Type B pancreatic cell (in vitro differentiated cells): ENCODE data around the gene KIAA0232. TPM values are rescaled to one million over a fixed set of nuclear protein-coding genes. Genes with fewer than 3 reads are reported as not detected.

Experiments used
- DNase-seq: peaks from one replicate; pipeline ENCODE4 v3.0.0; 2021; ENCODE audit warnings: mixed read lengths; ENCODE audit not compliant: unreplicated experiment; ENCODE audit errors: extremely low spot score
- H3K27ac Mint-ChIP-seq: 2 replicates; pipeline ENCODE4 v1.8.0; 2021; ENCODE audit warnings: mild to moderate bottlenecking, mixed read lengths
- H3K27me3 Mint-ChIP-seq: 2 replicates; pipeline ENCODE4 v1.8.0; 2021; ENCODE audit warnings: mixed read lengths
- H3K36me3 Mint-ChIP-seq: 2 replicates; pipeline ENCODE4 v1.8.0; 2021; ENCODE audit warnings: mixed read lengths
- H3K4me1 Mint-ChIP-seq: one replicate; pipeline ENCODE4 v1.8.0; 2021; ENCODE audit warnings: mixed read lengths; ENCODE audit not compliant: unreplicated experiment
- H3K4me3 Mint-ChIP-seq: 2 replicates; pipeline ENCODE4 v1.8.0; 2021; ENCODE audit warnings: mild to moderate bottlenecking, mixed read lengths
- H3K9me3 Mint-ChIP-seq: 2 replicates; pipeline ENCODE4 v1.8.0; 2021; ENCODE audit warnings: mixed read lengths
- total RNA-seq: library from RNA; stranded (reverse); gene quantifications from 2 replicates; pipeline ENCODE4 v1.2.1, GENCODE V29; 2021; ENCODE audit warnings: low replicate concordance
- TF ChIP-seq, protein P1 (sequence below): fragments of 200-600 bp; sonication (generic); conservative IDR thresholded peaks from 2 replicates; pipeline ENCODE4 v1.5.0; 2021; ENCODE audit warnings: antibody characterized with exemption, mild to moderate bottlenecking

KIAA0232 gene
- total RNA-seq, 1 donor from 2014 or later = 35.9 TPM

DNA sequence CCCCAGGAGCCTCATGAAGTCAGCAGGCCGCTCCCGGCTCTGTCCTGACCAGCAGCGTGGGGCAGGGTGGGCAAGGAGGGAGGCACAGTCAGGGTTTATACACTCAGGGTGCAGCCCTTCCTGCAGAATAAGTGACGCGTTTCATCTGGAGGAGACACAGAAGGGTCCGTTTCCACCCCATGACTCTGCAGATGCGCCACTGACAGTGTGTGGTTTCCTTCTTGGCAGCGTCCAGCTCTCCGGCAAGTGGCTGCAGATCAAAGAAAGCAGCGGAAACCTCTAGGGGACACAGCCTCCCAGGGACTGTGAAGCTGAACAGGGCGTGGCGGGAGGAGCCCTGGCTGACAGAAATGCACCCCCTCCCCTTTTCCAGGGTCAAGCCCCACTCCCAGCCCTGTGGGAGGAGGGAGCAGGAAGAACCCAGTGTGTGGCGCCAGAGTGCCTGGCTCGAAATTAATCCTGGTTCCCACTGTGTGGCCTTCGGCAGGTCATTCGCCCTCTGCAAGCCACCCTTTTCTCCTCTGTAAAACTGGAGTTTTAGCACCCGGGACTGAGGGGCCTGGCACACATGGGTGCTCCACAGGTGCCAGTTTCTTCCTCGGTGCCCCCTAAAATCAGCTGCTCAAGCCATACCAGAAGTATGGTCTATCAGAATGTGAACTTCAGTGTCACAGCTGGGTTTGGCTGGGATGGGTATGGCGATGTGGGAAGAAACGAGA, 109.8 kb downstream of the KIAA0232 start:
- no peak for DNase-seq
- H3K27ac Mint-ChIP-seq = peak overlapping the region; percentile 47

DNA sequence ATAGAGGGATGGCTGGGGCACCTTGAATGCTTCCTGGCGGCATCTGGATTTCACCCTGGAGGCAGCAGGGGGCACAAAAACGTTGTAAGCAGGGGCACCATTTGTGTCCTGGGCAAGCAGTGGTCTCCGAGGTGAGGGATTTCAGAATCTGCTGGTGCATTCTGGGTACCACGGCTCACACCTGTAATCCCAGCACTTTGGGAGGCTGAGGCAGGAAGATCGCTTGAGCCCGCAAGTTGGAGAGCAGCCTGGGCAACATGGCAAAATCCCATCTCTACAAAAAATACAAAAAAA, 110.3 kb downstream of the KIAA0232 start:
- TF ChIP-seq, protein P1, sequence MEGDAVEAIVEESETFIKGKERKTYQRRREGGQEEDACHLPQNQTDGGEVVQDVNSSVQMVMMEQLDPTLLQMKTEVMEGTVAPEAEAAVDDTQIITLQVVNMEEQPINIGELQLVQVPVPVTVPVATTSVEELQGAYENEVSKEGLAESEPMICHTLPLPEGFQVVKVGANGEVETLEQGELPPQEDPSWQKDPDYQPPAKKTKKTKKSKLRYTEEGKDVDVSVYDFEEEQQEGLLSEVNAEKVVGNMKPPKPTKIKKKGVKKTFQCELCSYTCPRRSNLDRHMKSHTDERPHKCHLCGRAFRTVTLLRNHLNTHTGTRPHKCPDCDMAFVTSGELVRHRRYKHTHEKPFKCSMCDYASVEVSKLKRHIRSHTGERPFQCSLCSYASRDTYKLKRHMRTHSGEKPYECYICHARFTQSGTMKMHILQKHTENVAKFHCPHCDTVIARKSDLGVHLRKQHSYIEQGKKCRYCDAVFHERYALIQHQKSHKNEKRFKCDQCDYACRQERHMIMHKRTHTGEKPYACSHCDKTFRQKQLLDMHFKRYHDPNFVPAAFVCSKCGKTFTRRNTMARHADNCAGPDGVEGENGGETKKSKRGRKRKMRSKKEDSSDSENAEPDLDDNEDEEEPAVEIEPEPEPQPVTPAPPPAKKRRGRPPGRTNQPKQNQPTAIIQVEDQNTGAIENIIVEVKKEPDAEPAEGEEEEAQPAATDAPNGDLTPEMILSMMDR = no peak
- Mint-ChIP-seq H3K9me3 (no peaks in the 10 kb centered on the region), H3K27ac (peak overlapping the region; percentile 47)

More for the DNA sequence above, 109.8 kb downstream of the KIAA0232 start:
- H3K4me1 Mint-ChIP-seq = peaks cover 22% of the 10 kb centered on the region
- H3K9me3 Mint-ChIP-seq = no peaks in the 10 kb centered on the region
- no peaks in the 10 kb centered on the region for H3K27me3 Mint-ChIP-seq
- TF ChIP-seq, protein P1 = peak; percentile 13
- H3K36me3 Mint-ChIP-seq = no peaks in the 10 kb centered on the region
- H3K4me3 Mint-ChIP-seq = no peak overlapping the region

DNA sequence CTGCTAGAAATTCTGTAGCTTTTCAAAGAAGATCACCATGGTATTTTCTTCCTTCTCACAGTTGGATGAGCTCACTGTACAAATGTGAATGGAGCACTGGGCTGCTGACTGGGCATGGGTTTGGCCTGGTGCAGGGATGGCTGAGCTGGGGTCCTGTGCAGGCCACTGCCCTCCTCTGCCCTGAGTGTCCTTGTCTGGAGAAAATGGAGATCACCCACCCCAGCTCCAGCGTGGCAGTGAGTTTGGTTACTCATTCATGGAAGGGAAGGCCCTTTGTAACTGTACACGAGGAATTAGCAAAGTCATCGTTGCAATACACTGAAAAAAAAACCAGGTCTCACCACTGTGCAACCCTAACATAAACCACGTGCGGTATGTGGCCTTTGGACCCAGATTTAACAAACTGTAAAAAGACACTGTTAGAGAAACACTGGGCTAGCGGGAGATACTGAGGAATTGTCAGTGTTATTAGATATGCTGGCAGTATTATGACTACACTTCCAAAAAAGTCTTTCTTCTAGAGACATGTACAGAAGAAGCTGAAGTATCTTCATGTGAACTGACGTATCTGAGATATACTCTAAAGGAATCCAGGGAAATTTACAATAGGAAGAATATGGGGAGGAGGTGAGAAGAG, 111.0 kb downstream of the KIAA0232 start:
- no peaks in the 10 kb centered on the region for H3K36me3 Mint-ChIP-seq
- peak overlapping the region; percentile 58 for H3K4me3 Mint-ChIP-seq
- H3K27ac Mint-ChIP-seq = peak overlapping the region; percentile 91
- H3K9me3 Mint-ChIP-seq = no peaks in the 10 kb centered on the region
- peaks cover 22% of the 10 kb centered on the region for H3K4me1 Mint-ChIP-seq
- DNase-seq = no peak
- TF ChIP-seq, protein P1 = no peak
- no peaks in the 10 kb centered on the region for H3K27me3 Mint-ChIP-seq

More for the DNA sequence above, 110.3 kb downstream of the KIAA0232 start:
- Mint-ChIP-seq H3K4me3 (no peak overlapping the region), H3K4me1 (peaks cover 22% of the 10 kb centered on the region), H3K36me3 (no peaks in the 10 kb centered on the region), H3K27me3 (no peaks in the 10 kb centered on the region)
- DNase-seq = no peak

DNA sequence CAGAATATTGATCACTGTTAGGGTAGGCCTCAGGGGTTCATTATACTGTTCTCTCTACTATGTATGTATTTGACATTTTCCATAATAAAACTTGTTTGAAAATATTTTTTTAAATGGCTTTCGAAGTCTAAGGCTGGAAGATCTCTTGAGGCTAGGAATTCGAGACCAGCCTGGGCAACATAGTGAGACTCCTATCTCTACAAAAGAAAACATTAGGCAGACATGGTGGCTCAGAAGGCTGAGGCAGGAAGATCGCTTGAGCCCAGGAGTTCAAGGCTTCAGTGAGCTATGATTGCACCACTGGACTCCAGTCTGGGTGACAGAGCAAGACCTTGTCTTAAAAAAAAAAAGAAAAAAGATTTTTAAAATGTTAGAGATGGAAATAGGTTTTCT, 111.6 kb downstream of the KIAA0232 start:
- H3K4me3 Mint-ChIP-seq = no peak overlapping the region
- DNase-seq = no peak
- H3K27ac Mint-ChIP-seq = peak overlapping the region; percentile 91
- TF ChIP-seq, protein P1 = no peak
- no peaks in the 10 kb centered on the region for H3K27me3 Mint-ChIP-seq
- H3K9me3 Mint-ChIP-seq = no peaks in the 10 kb centered on the region
- H3K4me1 Mint-ChIP-seq = peaks cover 22% of the 10 kb centered on the region
- no peaks in the 10 kb centered on the region for H3K36me3 Mint-ChIP-seq

DNA sequence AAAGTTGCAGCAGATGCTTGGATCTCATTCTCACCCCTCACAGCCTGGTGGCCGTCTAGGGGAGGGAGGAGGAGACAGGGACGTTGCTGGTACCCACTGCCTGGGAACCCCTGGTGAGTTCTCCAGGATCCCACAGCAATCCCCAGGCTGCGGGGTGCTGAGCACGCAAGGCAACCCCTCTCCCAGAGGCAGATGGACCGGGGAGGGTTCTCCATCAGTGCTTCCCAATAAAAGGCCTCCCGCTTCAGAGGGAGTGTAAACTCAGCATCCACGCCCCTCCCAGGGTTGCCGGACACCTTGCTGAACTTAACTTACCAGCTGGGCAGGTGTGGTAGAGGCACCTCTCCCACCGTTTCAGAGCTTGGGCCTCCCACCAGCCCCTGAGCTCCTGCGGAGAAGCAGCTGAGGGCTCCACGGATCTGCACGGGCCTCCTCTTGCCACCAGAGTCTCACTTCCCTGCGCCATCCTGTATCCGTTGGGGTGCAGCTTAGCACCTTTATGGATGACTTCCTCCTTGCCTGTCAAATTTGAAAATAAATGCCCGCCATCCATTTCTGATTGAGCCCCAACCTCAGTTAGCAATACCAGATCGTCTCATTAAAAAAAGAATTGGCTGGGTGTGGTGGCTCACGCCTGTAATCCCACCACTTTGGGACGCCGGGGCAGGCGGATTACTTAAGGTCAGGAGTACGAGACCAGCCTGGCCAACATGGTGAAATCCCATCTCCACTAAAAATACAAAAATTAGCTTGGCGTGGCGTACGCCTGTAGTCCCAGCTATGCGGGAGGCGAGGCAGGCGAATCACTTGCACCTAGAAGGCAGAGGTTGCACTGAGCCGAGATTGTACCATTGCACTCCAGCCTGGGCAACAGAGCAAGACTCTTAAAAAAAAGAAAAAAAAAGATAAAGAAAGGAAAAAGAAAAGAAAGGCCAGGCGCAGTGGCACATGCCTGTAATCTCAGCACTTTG, 112.3 kb downstream of the KIAA0232 start:
- no peak overlapping the region for H3K27ac Mint-ChIP-seq
- TF ChIP-seq, protein P1 = no peak
- H3K4me3 Mint-ChIP-seq = no peak overlapping the region
- no peaks in the 10 kb centered on the region for H3K9me3 Mint-ChIP-seq
- no peaks in the 10 kb centered on the region for H3K36me3 Mint-ChIP-seq
- no peak for DNase-seq
- no peaks in the 10 kb centered on the region for H3K27me3 Mint-ChIP-seq
- H3K4me1 Mint-ChIP-seq = peaks cover 22% of the 10 kb centered on the region
